Right atrium auricular region (tissue), 2 donors: ENCODE measurements around the gene FAAP100. TPM values are rescaled to one million over a fixed set of nuclear protein-coding genes. Genes with fewer than 3 reads are reported as not detected.
A peak's percentile ranks its signal among the peaks of the same experiment; 100 is the strongest.

Experiments
- DNase-seq: peaks from one replicate; pipeline ENCODE4 v3.0.0-alpha.2; 2019; ENCODE audit warnings: low spot score
- H3K27ac ChIP-seq, 2 donors: fragments of 200-600 bp; sonication (generic); 1 replicate in 1 of 2; 2 replicates in 1 of 2; pipeline ENCODE4 v1.5.1; 2016 to 2019
- H3K27me3 ChIP-seq, 2 donors: fragments of 200-600 bp; sonication (generic); one replicate each; pipeline versions ENCODE4 v1.5.1 to v1.6.0; 2017 to 2019
- H3K36me3 ChIP-seq: fragments of 200-600 bp; sonication (generic); one replicate; pipeline ENCODE4 v1.5.1; 2016
- H3K4me1 ChIP-seq, 2 donors: fragments of 200-600 bp; sonication (generic); one replicate each; pipeline versions ENCODE4 v1.5.1 to v1.6.0; 2017 to 2019
- H3K4me3 ChIP-seq, 2 donors: fragments of 200-600 bp; sonication (generic); 1 replicate in 1 of 2; 2 replicates in 1 of 2; pipeline ENCODE4 v1.5.1; 2017 to 2019; ENCODE audit warnings: mild to moderate bottlenecking in 1 of 2, moderate library complexity in 1 of 2
- H3K9me3 ChIP-seq, 2 donors: fragments of 200-600 bp; sonication (generic); one replicate each; pipeline ENCODE4 v1.5.1; 2019
- total RNA-seq, 2 donors: library from RNA; depleted of rRNA; stranded (reverse); fragments of >200 nt; gene quantifications; one replicate each; pipeline ENCODE4 v1.1.0, GENCODE V29; 2016
- TF ChIP-seq, protein P1 (sequence below), 2 donors: fragments of 200-600 bp; sonication (generic); IDR thresholded peaks; one replicate each; pipeline ENCODE4 v1.5.1; 2019; ENCODE audit warnings: antibody characterized with exemption in 2 of 2

The FAAP100 gene
- total RNA-seq, 2 donors from 2014 or later = 12.8 to 13.7 TPM

DNA sequence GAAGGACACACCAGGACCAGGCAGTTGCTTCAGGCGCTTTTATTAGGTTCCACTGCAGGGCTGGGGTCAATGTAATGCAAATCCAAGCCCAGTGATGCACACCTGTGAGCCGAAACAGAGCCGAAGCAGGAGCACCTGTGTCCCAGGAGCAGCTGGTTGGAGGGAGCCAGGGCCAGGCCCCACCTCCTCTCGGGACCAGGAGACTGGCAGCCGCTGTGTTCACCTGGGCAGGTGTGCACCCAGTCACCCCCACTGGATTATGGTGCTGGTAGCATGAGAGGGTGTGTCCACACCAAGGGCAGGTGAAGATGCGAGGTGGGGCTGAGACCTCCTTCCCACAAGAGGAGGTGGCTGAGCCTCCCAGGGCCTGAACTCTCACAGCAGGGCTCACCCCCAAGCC lies 4.7 kb upstream of the FAAP100 start:
- peaks cover 39% of the 10 kb centered on the region for H3K36me3 ChIP-seq
- no peak overlapping the region for H3K4me3 ChIP-seq
- peak overlapping the region; percentile 71 to 78 for H3K27ac ChIP-seq
- DNase-seq = no peak
- no peaks in the 10 kb centered on the region for H3K9me3 ChIP-seq
- TF ChIP-seq, protein P1, sequence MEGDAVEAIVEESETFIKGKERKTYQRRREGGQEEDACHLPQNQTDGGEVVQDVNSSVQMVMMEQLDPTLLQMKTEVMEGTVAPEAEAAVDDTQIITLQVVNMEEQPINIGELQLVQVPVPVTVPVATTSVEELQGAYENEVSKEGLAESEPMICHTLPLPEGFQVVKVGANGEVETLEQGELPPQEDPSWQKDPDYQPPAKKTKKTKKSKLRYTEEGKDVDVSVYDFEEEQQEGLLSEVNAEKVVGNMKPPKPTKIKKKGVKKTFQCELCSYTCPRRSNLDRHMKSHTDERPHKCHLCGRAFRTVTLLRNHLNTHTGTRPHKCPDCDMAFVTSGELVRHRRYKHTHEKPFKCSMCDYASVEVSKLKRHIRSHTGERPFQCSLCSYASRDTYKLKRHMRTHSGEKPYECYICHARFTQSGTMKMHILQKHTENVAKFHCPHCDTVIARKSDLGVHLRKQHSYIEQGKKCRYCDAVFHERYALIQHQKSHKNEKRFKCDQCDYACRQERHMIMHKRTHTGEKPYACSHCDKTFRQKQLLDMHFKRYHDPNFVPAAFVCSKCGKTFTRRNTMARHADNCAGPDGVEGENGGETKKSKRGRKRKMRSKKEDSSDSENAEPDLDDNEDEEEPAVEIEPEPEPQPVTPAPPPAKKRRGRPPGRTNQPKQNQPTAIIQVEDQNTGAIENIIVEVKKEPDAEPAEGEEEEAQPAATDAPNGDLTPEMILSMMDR (IDR thresholded peaks at IDR 0.05) = no peak
- no peaks in the 10 kb centered on the region for H3K27me3 ChIP-seq
- peaks cover 0 to 56% of the 10 kb centered on the region in 2 donors for H3K4me1 ChIP-seq

- TF ChIP-seq, protein P1 (IDR thresholded peaks at IDR 0.05) = no peak
- Histone ChIP-seq H3K4me3 (no peak overlapping the region), H3K27me3 (no peaks in the 10 kb centered on the region), H3K4me1 (peaks cover 0 to 61% of the 10 kb centered on the region in 2 donors), H3K9me3 (no peaks in the 10 kb centered on the region), H3K36me3 (peaks cover 33% of the 10 kb centered on the region), H3K27ac (peak overlapping the region; percentile 71 to 78)
- no peak for DNase-seq
Measured at GRCh38 chr17:81556175-81556691, 4.1 kb upstream of the FAAP100 start.

GRCh38 chr17:81553616-81554181 lies 1.5 kb upstream of the FAAP100 start:
- H3K4me3 ChIP-seq = peak overlapping the region; percentile 90 to 99
- peaks cover 0 to 59% of the 10 kb centered on the region in 2 donors for H3K4me1 ChIP-seq

GRCh38 chr17:81553018-81553615 lies 964 bp upstream of the FAAP100 start:
- H3K4me3 ChIP-seq = peak overlapping the region; percentile 90 to 99
- H3K4me1 ChIP-seq = peaks cover 0 to 54% of the 10 kb centered on the region in 2 donors
- peak; percentile 74 for DNase-seq
- peaks cover 21% of the 10 kb centered on the region for H3K36me3 ChIP-seq
- TF ChIP-seq, protein P1 (IDR thresholded peaks at IDR 0.05) = no peak
- H3K9me3 ChIP-seq = no peaks in the 10 kb centered on the region
- H3K27me3 ChIP-seq = no peaks in the 10 kb centered on the region
- H3K27ac ChIP-seq = peak overlapping the region; percentile 82 to 86

More at GRCh38 chr17:81553616-81554181, 1.5 kb upstream of the FAAP100 start:
- no peaks in the 10 kb centered on the region for H3K9me3 ChIP-seq
- no peak for DNase-seq
- H3K36me3 ChIP-seq = peaks cover 22% of the 10 kb centered on the region
- H3K27ac ChIP-seq = peak overlapping the region; percentile 82 to 86
- H3K27me3 ChIP-seq = no peaks in the 10 kb centered on the region
- TF ChIP-seq, protein P1 (IDR thresholded peaks at IDR 0.05) = no peak

DNA sequence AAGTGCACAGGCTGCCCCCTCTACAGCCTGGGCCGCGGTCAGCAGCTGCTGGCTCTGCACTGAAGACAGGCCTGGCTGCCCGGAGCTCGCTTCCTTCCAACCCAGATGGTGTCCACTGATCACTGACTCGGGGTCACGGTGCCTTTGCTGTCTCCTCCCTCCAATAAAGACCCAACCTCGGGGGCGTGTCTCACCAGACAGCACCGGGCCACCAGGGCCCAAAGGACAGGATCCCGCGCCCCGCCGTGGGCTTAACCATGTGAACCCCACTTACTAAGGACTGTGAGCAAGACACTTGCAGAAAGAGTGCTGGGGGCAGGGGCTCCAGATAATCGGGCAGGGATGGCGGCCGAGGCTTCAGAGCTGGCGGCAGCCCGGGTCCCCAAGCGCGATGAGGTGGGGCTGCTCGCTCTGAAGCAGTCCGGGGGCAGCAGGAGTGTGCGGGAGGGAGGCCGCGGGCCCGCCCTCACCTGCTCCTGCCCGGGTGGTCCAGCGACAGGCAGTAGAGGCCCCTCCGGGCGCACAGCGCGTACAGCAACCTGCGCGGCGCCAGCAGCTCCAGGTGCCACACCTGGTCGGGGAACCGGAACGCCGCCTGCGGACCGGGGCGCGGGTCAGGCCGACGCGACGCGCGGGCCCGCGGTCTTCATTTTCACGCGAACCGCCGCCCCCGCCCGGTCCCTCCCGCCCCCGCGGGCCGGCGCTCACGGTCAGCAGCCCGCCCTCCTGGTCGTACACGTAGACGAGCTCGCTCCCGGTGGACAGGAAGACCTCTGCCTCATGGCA lies 502 bp downstream of the FAAP100 start:
- no peaks in the 10 kb centered on the region for H3K9me3 ChIP-seq
- H3K4me1 ChIP-seq = peaks cover 0 to 39% of the 10 kb centered on the region in 2 donors
- peaks cover 33% of the 10 kb centered on the region for H3K36me3 ChIP-seq
- H3K27ac ChIP-seq = peak overlapping the region; percentile 82 to 86
- DNase-seq = no peak
- TF ChIP-seq, protein P1 (IDR thresholded peaks at IDR 0.05) = no peak
- H3K4me3 ChIP-seq = peak overlapping the region; percentile 90 to 99
- no peaks in the 10 kb centered on the region for H3K27me3 ChIP-seq
